ENCODE data around the gene DPYSL3.
"Not testable (repeated sequence)": the region's sequence is repeated elsewhere in the genome, so short reads cannot be mapped to it uniquely, and the experiment has no call there.

The DPYSL3 gene

DNA sequence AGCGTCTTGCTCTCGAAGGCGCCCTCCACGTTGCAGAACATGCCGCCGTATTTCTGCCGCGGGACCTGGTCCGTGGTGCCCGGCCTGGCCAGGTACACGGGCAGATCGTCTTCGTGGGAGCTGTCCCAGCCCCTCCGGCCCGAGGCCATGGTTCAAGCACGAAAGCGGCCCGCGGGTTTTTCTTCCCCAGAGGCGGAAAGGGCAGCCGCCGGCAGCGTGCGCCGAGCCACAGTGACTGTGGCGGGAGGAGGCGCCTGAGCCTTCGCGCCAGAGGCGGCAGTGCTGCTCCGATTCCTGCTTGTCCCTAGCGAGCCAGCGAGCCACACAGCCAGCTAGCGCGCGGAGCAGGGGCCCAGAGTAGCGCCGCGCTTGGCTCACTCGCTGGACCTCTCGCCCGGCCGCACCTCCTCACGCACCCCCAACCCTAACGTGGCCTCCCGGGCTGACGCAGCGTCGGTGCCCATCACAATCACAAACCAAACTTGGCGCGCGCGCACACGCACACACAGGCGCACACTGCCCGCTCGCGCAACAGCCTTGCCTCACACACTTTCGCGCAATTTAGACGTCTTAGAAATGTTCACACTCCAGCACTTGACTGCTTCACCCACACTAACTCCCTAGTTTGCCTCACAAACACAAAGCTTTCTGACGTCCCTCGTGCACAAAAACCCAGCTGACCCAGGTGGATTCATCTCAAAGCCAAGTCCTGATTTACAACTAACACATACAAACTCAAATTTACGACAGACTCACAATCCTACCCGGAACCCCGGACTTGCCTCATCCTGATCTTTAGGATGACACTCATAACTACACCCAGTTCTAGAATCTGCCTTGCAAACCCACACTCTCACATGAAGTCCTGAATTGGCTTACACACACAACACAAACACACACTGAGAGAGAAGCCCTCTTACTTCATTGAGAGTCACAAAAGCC, at the start of gene DPYSL3:
TSS of gene DPYSL3 (minus strand) at position 359 of the 942 bp plus-strand sequence. CDS start at position 149, 210 bp downstream.
- peak; percentile 42 for DNase-seq (ENCODE audit: low spot score)

DNA sequence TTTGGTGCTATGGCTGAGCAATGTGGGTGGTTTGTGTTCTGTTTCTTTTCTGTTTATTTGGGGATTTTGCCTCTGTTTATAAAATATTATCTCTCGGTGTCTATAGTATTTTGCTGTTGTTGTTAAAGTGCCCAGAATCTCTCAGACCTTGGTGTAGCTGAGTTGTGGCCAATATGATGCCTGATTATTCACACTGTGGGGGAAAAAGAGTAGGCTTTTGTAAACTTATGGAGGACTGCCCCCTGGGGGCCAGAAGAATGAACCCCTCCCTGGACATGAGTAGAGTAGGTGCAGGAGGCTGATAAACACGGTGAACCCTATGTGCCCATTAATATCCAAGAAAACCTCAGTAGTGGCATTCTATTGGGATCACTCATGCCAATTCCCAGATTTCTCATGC, 49.0 kb upstream of the DPYSL3 start:
- DNase-seq (ENCODE audit: low spot score) = peak; percentile 29

DNA sequence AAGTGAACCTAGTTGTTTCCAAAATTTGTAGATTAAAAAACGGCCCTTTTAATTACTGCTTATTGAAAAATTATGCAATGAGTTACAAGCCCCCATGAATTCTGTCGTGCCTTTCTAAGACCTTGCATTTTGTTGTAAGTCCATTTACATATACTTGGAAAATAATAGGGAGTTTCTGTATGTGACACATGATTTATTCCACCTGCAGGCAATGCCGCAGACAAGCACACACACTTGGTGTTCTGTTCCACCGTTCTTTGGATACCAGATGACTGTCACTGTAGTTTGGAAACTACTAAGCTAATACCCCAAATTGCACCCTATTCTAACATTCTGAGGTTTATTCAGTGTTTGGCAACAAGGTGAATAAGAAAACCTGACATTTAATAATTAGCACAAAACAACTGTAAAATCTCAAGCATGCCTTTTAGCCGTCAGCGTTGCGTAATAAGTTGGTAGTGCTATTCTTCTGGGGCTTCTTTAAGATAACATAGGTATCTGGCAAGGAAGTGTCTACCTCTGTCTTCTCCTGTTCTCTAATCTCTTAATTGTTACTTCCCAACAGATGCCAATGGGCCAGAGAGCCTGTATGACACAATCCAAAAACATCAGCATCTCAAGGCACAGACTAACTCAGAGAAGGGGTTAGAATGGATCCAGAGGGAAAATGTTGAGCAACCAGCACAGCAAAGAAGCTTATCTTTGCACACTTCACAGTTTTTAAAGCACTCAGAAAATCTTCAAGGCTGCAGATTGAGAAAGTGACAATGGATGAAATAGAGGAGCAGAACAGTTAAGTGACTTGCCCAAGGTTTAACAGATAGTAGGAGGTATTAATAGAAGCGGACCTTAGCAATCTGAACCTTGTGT, 48.2 kb upstream of the DPYSL3 start:
- DNase-seq (ENCODE audit: low spot score) = no peak

DNA sequence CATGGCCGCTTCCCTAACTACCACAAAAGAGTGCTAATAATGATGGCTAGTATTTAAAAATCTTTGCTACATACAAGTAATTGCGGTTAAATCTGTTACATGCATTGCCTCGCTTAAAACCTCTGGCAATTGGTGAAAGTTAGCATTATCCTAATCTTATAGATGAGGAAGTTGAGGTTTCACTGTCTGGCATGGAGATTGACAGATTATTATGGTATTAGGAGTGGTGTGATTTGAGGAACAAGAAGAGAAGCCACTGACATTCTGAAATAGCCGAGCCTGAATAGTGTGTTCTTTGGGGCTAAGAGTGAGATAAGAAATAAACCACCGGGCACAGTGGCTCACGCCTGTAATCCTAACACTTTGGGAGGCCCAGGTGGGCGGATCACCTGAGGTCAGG, 45.3 kb upstream of the DPYSL3 start:
- DNase-seq (ENCODE audit: low spot score) = no peak

DNA sequence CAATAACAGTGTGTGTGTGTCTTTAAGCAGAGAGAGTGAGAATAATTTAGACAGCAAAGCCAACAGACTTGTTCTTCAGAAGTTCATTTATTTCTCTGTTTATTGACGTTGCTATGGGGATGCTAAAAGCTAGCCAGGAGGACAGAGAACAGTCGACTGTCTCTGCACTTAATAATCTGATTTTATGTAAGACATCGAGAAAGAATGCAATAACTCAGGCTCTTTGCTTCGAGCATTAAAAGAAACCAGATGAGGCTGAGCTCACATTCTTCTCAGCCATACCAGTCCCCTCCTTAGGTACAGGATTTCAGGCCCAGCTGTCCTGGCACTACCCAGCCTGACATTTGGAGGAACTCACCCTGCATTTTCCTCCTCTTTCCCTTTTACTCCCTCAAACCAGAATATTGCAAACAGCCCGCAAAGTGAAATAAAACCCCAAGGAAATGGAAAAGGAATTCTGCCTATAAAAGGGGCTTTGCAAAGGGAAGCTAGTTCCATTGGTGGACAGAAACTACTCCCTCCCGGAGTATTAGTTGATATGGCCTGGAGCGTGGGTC, 44.5 kb upstream of the DPYSL3 start:
- peak; percentile 31 for DNase-seq (ENCODE audit: low spot score)

DNA sequence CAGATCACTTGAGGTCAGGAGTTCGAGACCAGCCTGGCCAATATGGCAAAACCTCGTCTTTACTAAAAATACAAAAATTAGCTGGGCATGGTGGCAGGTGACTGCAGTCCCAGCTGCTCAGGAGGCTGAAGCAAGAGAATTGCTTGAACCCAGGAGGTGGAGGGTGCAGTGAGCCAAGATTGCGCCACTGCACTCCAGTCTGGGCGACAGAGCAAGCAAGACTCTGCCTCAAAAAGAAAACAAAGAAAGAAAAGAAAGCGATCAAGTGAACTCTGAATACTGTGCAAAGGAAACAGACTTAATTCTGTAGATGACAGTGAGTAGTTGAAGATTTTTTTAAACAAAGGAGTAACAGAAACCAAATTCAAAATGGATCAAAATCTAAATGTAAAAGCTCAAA, 43.9 kb upstream of the DPYSL3 start:
- not testable (repeated sequence) for DNase-seq (ENCODE audit: low spot score)

DNA sequence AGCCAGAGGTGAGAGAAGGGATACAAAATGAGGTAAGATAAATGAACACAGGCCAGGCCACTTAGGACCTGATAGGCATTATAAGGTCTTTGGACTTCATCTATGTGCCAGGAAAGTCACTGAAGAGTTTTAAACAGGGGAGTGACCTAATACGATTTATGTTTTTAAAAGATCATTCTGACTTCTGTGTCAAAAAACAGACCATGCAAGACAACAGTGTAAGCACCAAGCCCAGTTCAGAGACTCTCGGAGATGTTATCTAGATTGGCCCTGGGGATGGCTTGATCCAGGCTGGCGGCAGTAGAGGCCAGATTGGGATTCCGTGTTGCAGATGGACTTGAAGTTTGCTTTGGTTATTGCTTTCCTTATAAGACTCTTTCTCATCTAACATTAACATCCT, 43.0 kb upstream of the DPYSL3 start:
- no peak for DNase-seq (ENCODE audit: low spot score)

DNA sequence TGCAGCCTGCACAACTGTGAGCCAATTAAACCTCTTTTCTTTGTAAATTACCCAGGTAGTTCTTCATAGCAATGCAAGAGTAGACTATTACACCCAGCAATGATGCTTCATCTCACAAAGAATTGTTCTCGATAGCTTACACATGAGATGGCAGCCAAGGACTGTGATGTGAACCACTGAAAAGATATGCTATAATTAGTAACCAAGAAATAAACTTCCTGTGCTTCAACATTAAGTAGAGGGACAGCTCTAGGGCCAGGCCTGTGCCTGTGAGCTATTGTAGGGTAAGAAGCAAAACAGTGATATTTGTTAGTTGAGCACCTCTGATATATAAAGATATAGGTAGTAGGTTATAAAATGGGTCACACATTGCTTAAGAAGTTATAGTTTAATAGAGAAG, 41.8 kb upstream of the DPYSL3 start:
- no peak for DNase-seq (ENCODE audit: low spot score)

DNA sequence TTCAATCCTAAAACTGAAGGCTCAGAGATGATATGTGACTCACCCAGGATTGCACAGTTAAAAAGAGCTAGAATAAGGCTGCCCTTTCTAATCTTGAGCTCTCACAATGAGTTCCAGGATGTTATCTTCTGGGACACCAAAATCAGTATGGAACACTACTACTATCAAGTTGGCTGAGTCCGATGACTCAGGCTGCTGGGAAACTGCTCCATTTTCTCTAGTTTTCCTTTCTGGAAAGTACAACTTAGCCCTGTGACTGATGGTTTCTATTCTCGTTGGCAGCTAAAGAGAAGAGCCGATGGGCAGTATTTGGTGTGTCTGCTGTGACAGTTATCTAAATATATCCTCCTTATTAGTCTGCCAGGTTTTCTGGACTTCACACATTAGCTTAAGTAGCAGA, 37.9 kb upstream of the DPYSL3 start:
- DNase-seq (ENCODE audit: low spot score) = no peak

DNA sequence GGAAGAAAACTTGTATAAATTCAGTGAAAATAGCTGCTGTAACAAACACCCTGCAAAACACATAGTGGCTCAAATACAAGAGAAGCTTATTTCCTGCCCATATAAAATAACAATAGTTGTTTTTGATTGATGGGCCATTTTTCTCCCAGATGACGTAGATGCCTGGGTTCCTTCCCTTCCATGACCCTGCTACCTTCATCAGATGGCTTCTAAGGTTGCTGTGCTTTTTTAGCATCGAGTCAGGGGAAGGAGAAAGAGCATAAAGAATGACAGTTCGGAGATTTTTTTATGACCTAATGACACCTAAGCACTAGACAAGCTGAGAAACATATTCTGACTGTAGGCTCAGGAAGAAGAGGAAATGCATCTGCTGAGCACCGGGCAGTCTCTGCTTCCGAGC, 34.7 kb upstream of the DPYSL3 start:
- DNase-seq (ENCODE audit: low spot score) = no peak

DNA sequence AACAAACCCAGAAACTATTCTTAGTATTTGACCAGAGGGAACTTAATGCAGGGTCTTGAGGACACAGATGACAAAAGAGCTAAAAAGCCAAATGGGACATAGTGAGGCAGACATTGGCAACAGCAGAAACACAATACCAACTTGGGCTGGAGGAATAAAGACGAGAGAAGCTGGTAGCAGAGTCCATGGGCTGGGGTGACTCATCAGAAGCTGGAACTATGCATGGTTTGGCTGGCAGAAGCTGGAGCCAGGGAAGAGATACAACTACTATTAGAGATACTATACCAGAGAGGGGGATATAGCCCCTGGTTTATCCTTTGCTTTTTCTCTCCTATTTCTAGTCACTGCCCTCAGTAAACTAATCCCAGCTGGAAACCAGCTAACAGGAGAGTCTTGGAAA, 29.2 kb upstream of the DPYSL3 start:
- no peak for DNase-seq (ENCODE audit: low spot score)

DNA sequence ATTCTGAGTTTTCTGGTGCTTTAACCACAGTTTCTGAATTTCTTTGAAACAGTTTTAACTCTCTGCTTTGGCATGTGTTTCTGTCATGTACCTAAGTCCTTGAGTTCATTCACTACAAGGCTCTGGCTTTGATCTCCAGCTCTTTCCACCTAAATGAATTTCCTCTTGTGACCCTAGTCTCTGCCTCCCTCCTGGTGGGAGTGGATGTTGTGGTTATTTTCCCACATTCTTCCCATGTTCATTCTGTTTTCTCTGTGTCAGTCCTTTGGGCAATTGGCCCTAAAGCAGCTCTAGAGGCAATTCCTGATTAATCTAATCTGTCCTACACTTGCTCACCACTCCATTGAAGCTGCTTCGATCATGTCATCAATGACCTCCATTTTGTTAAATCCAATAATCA, 28.4 kb upstream of the DPYSL3 start:
- DNase-seq (ENCODE audit: low spot score) = no peak

DNA sequence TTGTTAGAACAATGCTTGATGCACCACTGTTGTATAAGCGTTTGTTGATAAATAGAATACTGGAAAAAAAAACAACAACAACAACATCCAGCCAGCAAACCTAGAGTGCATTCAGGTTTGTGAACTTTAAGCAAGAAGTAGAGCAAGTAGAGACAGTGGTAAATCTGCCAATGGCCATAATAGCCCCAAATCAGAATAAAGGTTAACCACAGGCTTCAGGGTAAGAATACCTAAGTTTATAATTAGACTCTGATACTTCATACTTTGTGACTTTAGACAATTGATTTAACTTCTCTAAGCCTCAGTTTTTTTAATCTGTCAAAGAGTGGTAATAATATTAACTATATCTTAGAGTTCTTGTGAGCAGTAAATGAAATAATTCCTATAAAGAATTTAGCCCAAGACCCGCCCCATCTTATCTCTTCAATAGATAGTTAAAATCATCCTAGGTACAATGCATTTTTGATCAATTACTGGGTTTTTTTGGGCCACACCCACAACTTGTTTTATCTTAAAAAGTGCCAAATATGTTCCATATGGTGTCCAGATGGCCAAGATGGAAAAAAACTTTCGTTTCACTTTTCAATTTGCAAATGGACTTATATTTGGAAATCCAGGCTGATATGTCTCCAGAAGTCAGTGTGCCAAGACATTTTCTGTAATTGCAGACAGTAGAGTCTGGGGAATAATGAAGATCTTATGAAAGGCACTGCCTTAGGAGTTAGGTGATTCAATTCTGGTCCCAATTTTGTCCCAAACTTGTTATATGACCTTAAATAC, 24.5 kb upstream of the DPYSL3 start:
- DNase-seq (ENCODE audit: low spot score) = no peak

DNA sequence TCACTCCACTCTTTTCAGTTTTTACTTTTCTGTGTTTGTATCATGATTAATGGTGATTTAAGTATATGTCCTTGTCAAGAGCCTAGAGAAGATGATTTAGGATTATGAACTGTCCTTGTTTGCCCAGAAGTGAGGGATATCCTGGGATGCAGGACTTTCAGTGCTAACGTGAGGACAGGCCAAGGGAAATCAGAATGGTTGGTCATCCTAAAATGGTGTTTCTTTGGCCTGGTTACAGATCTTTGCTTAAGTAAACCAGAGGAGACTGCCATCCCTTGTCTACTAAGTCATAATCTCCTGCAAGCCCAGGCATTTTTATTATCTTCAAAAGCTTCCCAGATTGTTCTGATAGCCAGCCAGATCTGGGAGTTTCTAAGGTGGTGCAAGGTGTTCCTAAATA, 22.3 kb upstream of the DPYSL3 start:
- DNase-seq (ENCODE audit: low spot score) = no peak

DNA sequence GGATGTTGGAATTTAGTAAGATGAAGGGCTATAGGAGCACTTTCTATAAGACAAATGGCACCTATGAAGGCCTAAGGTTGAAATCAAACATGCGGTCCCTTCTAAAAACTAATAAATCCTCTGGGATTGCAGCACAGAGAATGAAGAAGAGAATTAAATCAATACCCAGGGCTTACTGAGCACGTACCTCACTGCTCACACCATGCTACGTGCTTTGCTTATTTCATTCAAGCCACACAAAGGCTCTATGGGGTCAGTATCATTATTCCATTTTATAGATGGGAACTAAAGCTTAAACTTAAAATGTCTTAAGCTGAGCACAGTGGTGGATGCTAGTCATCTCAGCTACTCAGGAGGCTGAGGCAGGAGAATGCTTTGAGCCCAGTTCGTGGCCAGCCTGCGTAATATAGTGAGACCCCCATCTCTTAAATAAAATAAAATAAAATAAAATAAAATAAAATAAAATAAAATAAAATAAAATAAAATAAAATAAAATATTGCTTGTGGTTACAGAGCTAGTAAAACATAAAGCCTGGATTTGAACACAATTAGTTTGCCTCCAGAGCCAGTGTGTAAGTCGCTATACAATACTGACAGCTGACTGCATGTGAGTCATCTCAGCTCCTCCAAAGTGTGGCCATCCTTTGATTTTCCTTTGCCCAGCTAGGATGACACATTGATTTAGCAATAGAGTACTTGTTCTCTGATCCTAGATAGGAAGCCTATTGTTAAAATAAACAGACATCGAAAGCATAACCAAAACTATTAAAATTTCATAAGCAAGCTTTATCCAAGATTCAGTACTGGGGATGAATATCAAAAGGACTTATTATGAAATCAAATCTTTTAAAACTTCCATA, 20.9 kb upstream of the DPYSL3 start:
- peak; percentile 19 for DNase-seq (ENCODE audit: low spot score)

DNA sequence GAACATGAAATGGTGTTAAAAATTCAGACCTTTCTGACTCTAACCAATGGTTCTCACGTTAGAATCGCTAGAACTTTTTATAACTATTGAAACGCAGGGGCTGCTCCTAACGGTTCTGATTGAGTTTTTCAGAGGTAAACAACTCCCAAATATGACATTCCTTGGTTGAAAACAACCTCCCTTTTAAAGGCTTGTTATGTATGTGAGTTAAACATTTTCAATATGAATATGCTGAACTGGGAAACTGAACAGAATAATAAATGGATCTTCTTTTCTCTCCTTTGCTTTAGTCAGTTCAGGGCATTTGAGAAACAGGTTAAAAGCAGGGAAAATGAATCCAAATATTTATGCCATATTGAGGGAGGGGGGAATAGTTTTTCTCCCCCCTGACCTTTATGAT, 13.2 kb upstream of the DPYSL3 start:
- DNase-seq (ENCODE audit: low spot score) = no peak

DNA sequence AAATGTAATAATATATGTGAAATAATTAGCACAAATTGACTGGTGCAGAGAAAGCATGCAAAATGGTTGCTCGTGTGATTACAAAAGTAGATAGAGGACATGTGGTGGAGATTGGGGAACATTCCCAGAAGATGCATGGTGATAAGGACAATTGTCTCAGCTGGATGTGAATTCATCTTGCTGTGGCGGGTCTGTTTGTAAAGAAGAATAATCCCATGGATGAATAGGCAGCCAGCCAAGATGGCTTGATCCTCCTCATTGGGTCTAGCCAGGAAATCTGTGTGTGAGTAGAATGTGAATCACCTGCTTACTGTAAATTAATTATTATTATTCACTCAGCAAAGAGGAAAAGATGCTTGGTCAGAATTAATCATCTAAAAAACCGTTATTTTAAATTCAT, 12.6 kb upstream of the DPYSL3 start:
- DNase-seq (ENCODE audit: low spot score) = no peak

DNA sequence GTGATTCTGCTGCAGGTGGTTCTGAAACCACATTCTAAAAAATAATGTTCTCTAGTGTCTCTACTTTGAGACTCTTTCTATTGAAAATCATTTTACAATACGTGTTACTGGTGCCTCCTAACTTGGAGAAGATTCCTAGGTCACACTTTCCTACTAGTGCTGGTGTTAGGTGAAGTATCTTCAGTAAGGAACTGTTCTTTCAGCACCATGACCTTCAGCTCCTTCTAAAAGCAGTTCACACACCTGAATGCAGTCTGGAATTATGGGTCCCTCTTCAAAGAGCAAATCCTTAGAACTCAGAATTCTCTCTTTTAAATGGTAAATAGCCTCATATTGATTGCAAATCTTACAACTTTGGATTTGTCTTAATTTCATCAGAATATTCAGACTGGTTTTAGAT, 10.6 kb upstream of the DPYSL3 start:
- no peak for DNase-seq (ENCODE audit: low spot score)

DNA sequence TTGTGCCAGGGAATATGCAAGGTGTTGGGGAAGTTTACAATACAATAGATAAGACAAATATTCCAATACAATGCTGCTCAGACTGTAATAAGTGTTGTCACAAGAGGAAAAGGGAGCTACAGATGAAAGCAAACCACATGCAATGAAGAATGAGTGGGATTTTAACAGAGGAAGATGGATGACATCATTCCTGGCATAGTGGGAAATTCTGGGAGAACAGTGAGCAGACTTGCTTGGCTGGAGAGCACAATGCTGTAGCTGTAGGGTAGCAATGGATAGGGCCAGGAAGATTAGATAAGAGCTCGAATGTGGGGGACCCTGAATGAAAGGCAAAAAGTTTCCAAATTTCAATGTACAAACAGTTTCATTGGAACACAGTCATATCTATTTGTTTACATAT, 9.5 kb upstream of the DPYSL3 start:
- DNase-seq (ENCODE audit: low spot score) = no peak

DNA sequence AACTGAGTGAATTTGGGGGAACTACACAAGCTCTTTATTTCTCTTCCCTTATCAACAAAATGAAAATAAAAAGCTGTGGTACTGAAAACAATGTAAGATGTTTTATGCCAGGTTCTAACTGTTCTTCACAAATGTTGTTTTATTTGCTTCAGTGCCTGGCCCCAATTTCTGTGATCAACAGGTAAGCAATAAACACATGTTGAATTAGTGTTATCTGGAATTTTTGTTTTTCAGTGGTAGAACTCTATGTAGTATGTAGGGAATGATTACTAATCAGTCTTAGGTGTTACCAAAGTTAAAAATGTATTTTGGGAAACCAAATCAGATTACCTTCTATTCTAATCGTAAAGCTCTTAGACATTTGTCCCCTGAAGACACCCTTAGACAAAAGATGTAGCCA, 7.5 kb upstream of the DPYSL3 start:
- DNase-seq (ENCODE audit: low spot score) = no peak

DNA sequence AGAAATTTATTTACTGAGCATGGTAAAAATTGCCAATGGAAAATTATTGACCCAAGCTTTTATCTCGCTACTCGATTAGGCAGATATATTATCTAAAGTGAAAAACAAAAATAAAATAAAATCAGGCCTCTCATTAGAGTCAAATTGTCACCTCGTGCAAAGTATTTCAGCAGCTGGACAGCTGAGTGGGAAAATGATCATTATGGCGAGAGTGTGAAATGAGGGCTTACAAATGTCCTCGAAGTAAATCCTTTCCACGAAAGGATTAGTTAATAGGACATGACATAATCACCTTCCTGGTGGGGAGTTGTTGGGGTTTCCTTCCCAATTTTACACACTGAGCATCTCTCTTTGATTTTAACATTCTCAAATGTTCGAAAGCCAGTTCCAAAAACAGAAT, 5.4 kb upstream of the DPYSL3 start:
- DNase-seq (ENCODE audit: low spot score) = no peak
